Aorta (tissue), 5 donors: ENCODE data around the gene ZNF598. TPM values are rescaled to one million over a fixed set of nuclear protein-coding genes. Genes with fewer than 3 reads are reported as not detected.
"Not testable (repeated sequence)": the region's sequence is repeated elsewhere in the genome, so short reads cannot be mapped to it uniquely, and the experiment has no call there.

Experiments
- ATAC-seq: fragments of 200-7000 bp; cut with Tn5 transposase; one replicate; pipeline ENCODE4 v1.9.1; 2022; ENCODE audit warnings: moderate library complexity; ENCODE audit not compliant: low FRiP score
- DNase-seq, 2 donors: peaks; one replicate each; pipeline ENCODE4 v3.0.0-alpha.2; 2020
- H3K27ac ChIP-seq, 2 donors: one replicate each; pipeline ENCODE4 v1.5.1; 2013; ENCODE audit warnings: low read length in 2 of 2, mild to moderate bottlenecking in 2 of 2, moderate library complexity in 2 of 2, control low read depth in 1 of 2, inconsistent platforms in 1 of 2, low read depth in 1 of 2
- H3K27me3 ChIP-seq, 2 donors: one replicate each; pipeline ENCODE4 v1.6.1; 2013; ENCODE audit warnings: control low read depth in 1 of 2, low read length in 1 of 2, mild to moderate bottlenecking in 1 of 2, moderate library complexity in 1 of 2; ENCODE audit not compliant: insufficient read depth in 2 of 2, control insufficient read depth in 1 of 2
- H3K36me3 ChIP-seq, 2 donors: one replicate each; pipeline ENCODE4 v1.6.1; 2013; ENCODE audit warnings: control low read depth in 1 of 2, low read length in 1 of 2, mild to moderate bottlenecking in 1 of 2; ENCODE audit not compliant: insufficient read depth in 2 of 2, control insufficient read depth in 1 of 2
- H3K4me1 ChIP-seq, 2 donors: one replicate each; pipeline ENCODE4 v1.6.1; 2013; ENCODE audit warnings: low read length in 2 of 2, control low read depth in 1 of 2, mild to moderate bottlenecking in 1 of 2, moderate library complexity in 1 of 2; ENCODE audit not compliant: insufficient read depth in 2 of 2, control insufficient read depth in 1 of 2
- H3K4me3 ChIP-seq, 2 donors: one replicate each; pipeline ENCODE4 v1.5.1; 2013; ENCODE audit warnings: low read length in 2 of 2, control low read depth in 1 of 2, mild to moderate bottlenecking in 1 of 2
- H3K9me3 ChIP-seq: one replicate; pipeline ENCODE4 v1.6.1; 2013; ENCODE audit warnings: mild to moderate bottlenecking, low read length; ENCODE audit not compliant: control insufficient read depth
- WGBS, 2 donors: extraction: QIAGEN DNeasy Blood & Tissue Kit; methylation state at CpG; one replicate each; pipeline ENCODE4 v1.1.7; 2013; 5-methylcytosine and 5-hydroxymethylcytosine counted together
- intact Hi-C, 2 donors: fragments of 100-400 bp; cut with DNase I; formaldehyde crosslinking; loops; one replicate each; pipeline versions ENCODE4 v1.14.2 to v1.15.0; 2022
- polyA plus RNA-seq, 2 donors: library from polyadenylated mRNA; stranded (reverse); fragments of 200-250 nt; gene quantifications; one replicate each; pipeline ENCODE4 v1.2.3, GENCODE V29; 2013
- total RNA-seq, 2 donors: library from RNA; stranded (reverse); fragmentation: NEBNext Ultra II Directional; extraction: Animal tissue kit (Norgen Biotek cat#: 25700); gene quantifications; one replicate each; pipeline ENCODE4 v1.2.1, GENCODE V29; 2021
- donor health status: healthy with polysubstance abuse.
- donor health status: Bipolar disorder and iron deficiency.
- donor health status: DM: no; HTN: no; CAD: no.
- donor health status: DM: no; HTN: no; CAD: no.
- donor health status: DM: yes; HTN: yes; CAD: no.

ZNF598 gene
- total and polyA plus RNA-seq, 4 donors, result 12.8 to 34.4 (median 32.0) TPM

GRCh38 chr16:1962161-1963153 is 47.2 kb downstream of the ZNF598 start:
- not testable (repeated sequence) for H3K4me1 ChIP-seq

DNA sequence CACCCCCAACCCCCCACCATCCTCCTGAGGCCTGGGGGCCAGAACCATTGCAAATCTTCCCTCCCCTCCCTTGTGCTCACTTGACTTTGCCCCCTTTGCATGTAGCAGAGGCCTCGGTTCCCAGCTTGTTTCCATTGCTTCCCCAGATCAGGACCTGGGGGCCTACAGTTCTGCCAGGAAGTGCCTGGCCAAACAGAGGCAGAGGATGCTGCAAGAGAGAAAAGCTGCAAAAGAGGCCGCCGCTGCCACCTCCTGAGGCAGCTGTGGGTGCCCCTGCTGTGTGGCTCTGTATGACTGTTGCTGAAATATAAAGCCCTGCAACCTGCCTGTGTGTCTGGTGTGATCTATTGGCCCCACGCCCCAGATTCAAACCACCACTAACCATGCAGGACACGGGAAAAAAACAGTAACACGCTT is 48.0 kb downstream of the ZNF598 start:
- intact Hi-C loops, result no loop called here
- Histone ChIP-seq H3K4me1 (no peaks in the 10 kb centered on the region), H3K9me3 (no peaks in the 10 kb centered on the region), H3K4me3 (no peak overlapping the region), H3K36me3 (peaks cover 0 to 4% of the 10 kb centered on the region in 2 donors), H3K27ac (no peak overlapping the region), H3K27me3 (peaks cover 0 to 2% of the 10 kb centered on the region in 2 donors)
- 60 to 66% methylated on average over 6 of the region's 6 CpGs for WGBS, 2 donors
- DNase-seq, result no peak
- no peak for ATAC-seq

More at GRCh38 chr16:1962161-1963153, 47.2 kb downstream of the ZNF598 start:
- H3K9me3 ChIP-seq, H3K4me3 ChIP-seq, ATAC-seq, H3K27ac ChIP-seq, DNase-seq, H3K36me3 ChIP-seq, intact Hi-C loops, H3K27me3 ChIP-seq: not testable (repeated sequence)
- 89 to 92% methylated on average over 29 to 37 of the region's 37 CpGs for WGBS, 2 donors

- DNase-seq, result no peak
- Histone ChIP-seq H3K27ac (no peak overlapping the region), H3K9me3 (no peaks in the 10 kb centered on the region), H3K36me3 (peaks cover 0 to 4% of the 10 kb centered on the region in 2 donors), H3K4me3 (no peak overlapping the region), H3K27me3 (peaks cover 0 to 2% of the 10 kb centered on the region in 2 donors), H3K4me1 (no peaks in the 10 kb centered on the region)
- no peak for ATAC-seq
- intact Hi-C loops, result no loop called here
- 61% methylated on average over 20 of the region's 20 CpGs for WGBS, 2 donors
Measured at GRCh38 chr16:1960665-1961630, 48.7 kb downstream of the ZNF598 start.

DNA sequence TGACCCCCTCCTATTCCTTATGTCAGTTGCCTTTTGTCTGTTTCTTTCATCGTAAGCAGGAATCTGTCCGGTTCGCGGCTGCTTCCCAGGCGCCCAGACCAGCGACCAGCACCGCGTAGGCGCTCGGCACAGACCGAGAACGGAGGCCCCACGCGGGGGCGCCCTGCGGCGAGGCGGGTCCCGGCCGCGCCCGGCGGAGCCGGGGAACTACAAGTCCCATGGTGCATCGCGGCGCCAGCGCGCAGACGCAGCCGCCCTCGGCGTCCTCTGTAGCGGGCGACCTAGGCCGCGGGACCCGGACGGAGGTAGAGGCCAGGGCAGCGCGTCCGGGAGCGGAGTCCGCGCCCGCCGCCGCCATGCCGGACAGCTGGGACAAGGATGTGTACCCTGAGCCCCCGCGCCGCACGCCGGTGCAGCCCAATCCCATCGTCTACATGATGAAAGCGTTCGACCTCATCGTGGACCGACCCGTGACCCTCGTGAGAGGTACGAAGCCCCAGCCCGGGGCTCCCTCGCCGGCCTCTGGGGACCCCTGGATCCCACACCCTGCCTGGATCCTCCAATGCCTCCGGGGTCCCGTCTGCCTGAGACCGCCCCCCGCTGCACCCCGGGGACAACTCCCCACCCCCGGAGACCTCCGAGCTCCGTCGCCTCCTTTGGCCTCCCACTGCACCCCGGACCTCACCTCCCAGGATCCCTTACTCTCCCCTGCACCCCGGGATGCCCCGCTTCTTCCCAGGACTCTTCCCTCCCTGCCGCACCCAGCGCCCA is 50.2 kb downstream of the ZNF598 start, which contains the start of gene NDUFB10:
TSS of gene NDUFB10 (plus strand) at position 270 of the 771 bp plus-strand sequence. CDS start at position 357, 87 bp downstream.
- peak; percentile 94 for ATAC-seq
- intact Hi-C loops, result no loop called here
- Histone ChIP-seq H3K9me3 (no peaks in the 10 kb centered on the region), H3K27ac (peak within 1 kb of the TSS in 1 of 2 donors; percentile 49), H3K4me3 (peak within 1 kb of the TSS; percentile 72 to 73), H3K27me3 (no peaks in the 10 kb centered on the region), H3K4me1 (no peaks in the 10 kb centered on the region), H3K36me3 (peaks cover 0 to 4% of the 10 kb centered on the region in 2 donors)
- DNase-seq, result peak; percentile 96 to 99
- WGBS, 2 donors, result 0 to 1% methylated on average over 73 to 79 of the region's 79 CpGs

GRCh38 chr16:1958715-1959268 is 50.8 kb downstream of the ZNF598 start:
- DNase-seq, result peak in 1 of 2 donors; percentile 70
- Histone ChIP-seq H3K4me1 (no peaks in the 10 kb centered on the region), H3K4me3 (no peak overlapping the region), H3K27me3 (no peaks in the 10 kb centered on the region), H3K27ac (peak overlapping the region in 1 of 2 donors; percentile 49), H3K36me3 (peaks cover 0 to 4% of the 10 kb centered on the region in 2 donors), H3K9me3 (no peaks in the 10 kb centered on the region)
- peak; percentile 17 for ATAC-seq
- intact Hi-C loops, result no loop called here
- WGBS, 2 donors, result 32 to 36% methylated on average over 14 of the region's 14 CpGs

- H3K9me3 ChIP-seq, H3K27ac ChIP-seq, H3K4me1 ChIP-seq, intact Hi-C loops, H3K27me3 ChIP-seq, H3K36me3 ChIP-seq, H3K4me3 ChIP-seq, ATAC-seq: not testable (repeated sequence)
- 64 to 71% methylated on average over 25 to 30 of the region's 30 CpGs for WGBS, 2 donors
- DNase-seq, result peak in 1 of 2 donors; percentile 73
Measured at GRCh38 chr16:1958143-1958491, 51.5 kb downstream of the ZNF598 start.

- H3K4me1 ChIP-seq, DNase-seq, H3K9me3 ChIP-seq, H3K27ac ChIP-seq, intact Hi-C loops, H3K27me3 ChIP-seq, ATAC-seq, H3K4me3 ChIP-seq, H3K36me3 ChIP-seq: not testable (repeated sequence)
- WGBS, 2 donors, result 87 to 88% methylated on average over 18 to 21 of the region's 22 CpGs
Measured at GRCh38 chr16:1957434-1958142, 52.0 kb downstream of the ZNF598 start.
